CD4-positive, alpha-beta T cell treated with Interleukin-2 at 100 ng/mL for 4 hours (primary cell): ENCODE measurements around the gene DPP6.
"Not testable (repeated sequence)": the region's sequence is repeated elsewhere in the genome, so short reads cannot be mapped to it uniquely, and the experiment has no call there.

Experiments used
- DNase-seq: peaks from one replicate; pipeline ENCODE4 v3.0.0-alpha.2; 2020; ENCODE audit warnings: low spot score

Gene DPP6

GRCh38 chr7:154051643-154052529, at the start of gene DPP6:
Gene DPP6, plus strand, starts transcription at chr7:154052398.
- DNase-seq, result not testable (repeated sequence)

- DNase-seq, result not testable (repeated sequence)
Observed at GRCh38 chr7:154009423-154009911, 42.7 kb upstream of the DPP6 start.

GRCh38 chr7:154010726-154011568, 41.3 kb upstream of the DPP6 start:
- not testable (repeated sequence) for DNase-seq

GRCh38 chr7:154012800-154013199, 39.4 kb upstream of the DPP6 start:
- not testable (repeated sequence) for DNase-seq

- not testable (repeated sequence) for DNase-seq
Observed at GRCh38 chr7:154015636-154016035, 36.6 kb upstream of the DPP6 start.

- not testable (repeated sequence) for DNase-seq
Observed at GRCh38 chr7:154018354-154018753, 33.8 kb upstream of the DPP6 start.

GRCh38 chr7:154027805-154028204, 24.4 kb upstream of the DPP6 start:
- DNase-seq, result not testable (repeated sequence)

GRCh38 chr7:154030476-154031080, 21.6 kb upstream of the DPP6 start:
- DNase-seq, result not testable (repeated sequence)

- not testable (repeated sequence) for DNase-seq
Observed at GRCh38 chr7:154039466-154040165, 12.6 kb upstream of the DPP6 start.

GRCh38 chr7:154050394-154050793, 1.8 kb upstream of the DPP6 start:
- not testable (repeated sequence) for DNase-seq

GRCh38 chr7:154051006-154051642, 1.1 kb upstream of the DPP6 start:
- DNase-seq, result not testable (repeated sequence)

- DNase-seq, result not testable (repeated sequence)
Observed at GRCh38 chr7:154052530-154053252, 493 bp downstream of the DPP6 start.

- not testable (repeated sequence) for DNase-seq
Observed at GRCh38 chr7:154053466-154054312, 1.5 kb downstream of the DPP6 start.

- DNase-seq, result not testable (repeated sequence)
Observed at GRCh38 chr7:154054664-154055063, 2.5 kb downstream of the DPP6 start.

- DNase-seq, result not testable (repeated sequence)
Observed at GRCh38 chr7:154055491-154056106, 3.4 kb downstream of the DPP6 start.

GRCh38 chr7:154058783-154059182, 6.6 kb downstream of the DPP6 start:
- DNase-seq, result not testable (repeated sequence)

- DNase-seq, result not testable (repeated sequence)
Observed at GRCh38 chr7:154060551-154060950, 8.4 kb downstream of the DPP6 start.

- not testable (repeated sequence) for DNase-seq
Observed at GRCh38 chr7:154071833-154072232, 19.6 kb downstream of the DPP6 start.
